HEK293 (cell line): ENCODE results near the gene GTPBP1.

Experiments used
- CTCF ChIA-PET: fragments of 350-600 bp; formaldehyde crosslinking; extraction: SDS; loops from one replicate; lab custom pipeline; 2021; ENCODE audit warnings: antibody characterized with exemption; lab: Yijun Ruan, JAX
- POLR2A ChIA-PET: fragments of 300-600 bp; formaldehyde crosslinking; extraction: SDS; loops from one replicate; lab custom pipeline; 2020; ENCODE audit warnings: antibody characterized with exemption, inconsistent platforms; lab: Yijun Ruan, JAX
- H3K27ac ChIP-seq: fragments of 200-500 bp; sonication (Bioruptor generic); 2 replicates; pipeline ENCODE4 v1.5.1; 2014; ENCODE audit warnings: low read depth, low read length, control low read depth, inconsistent platforms; ENCODE audit errors: extremely low read depth
- H3K36me3 ChIP-seq, 2 experiments: fragments of 200-500 bp in 1 of 2; sonication (Bioruptor generic) in 1 of 2; 1 replicate in 1 of 2; 2 replicates in 1 of 2; pipeline ENCODE4 v1.5.1; 2014 to 2017; ENCODE audit warnings: inconsistent platforms in 2 of 2, low read length in 2 of 2; ENCODE audit not compliant: control insufficient read depth in 2 of 2, insufficient read depth in 1 of 2
- H3K4me1 ChIP-seq: fragments of 200-500 bp; sonication (Bioruptor generic); 2 replicates; pipeline ENCODE4 v1.5.1; 2014; ENCODE audit warnings: mild to moderate bottlenecking, low read length, inconsistent platforms; ENCODE audit not compliant: control insufficient read depth, insufficient read depth
- H3K4me3 ChIP-seq: 2 replicates; pipeline ENCODE4 v1.5.1; 2011; ENCODE audit warnings: low read depth, mild to moderate bottlenecking, control low read depth, low read length, moderate library complexity
- H3K9me3 ChIP-seq: fragments of 200-500 bp; sonication (Bioruptor generic); 2 replicates; pipeline ENCODE4 v1.5.1; 2014; ENCODE audit warnings: low read depth, low read length, inconsistent platforms; ENCODE audit not compliant: control insufficient read depth, insufficient read depth
- BCL11B ChIP-seq: fragments of 450-650 bp; formaldehyde crosslinking; IDR thresholded peaks from 2 replicates; pipeline ENCODE4 v1.5.1; 2016; ENCODE audit warnings: low read depth, missing biosample characterization, missing genetic modification characterization
- HOXD13 ChIP-seq: sonication (generic); formaldehyde crosslinking; IDR thresholded peaks from 2 replicates; pipeline ENCODE4 v1.8.0; 2022; ENCODE audit warnings: missing genetic modification reagents, borderline replicate concordance
- IKZF3 ChIP-seq: fragments of 450-650 bp; IDR thresholded peaks from 2 replicates; pipeline ENCODE4 v1.5.0; 2018; ENCODE audit warnings: missing biosample characterization, mild to moderate bottlenecking, missing genetic modification characterization, moderate library complexity
- KLF1 ChIP-seq: fragments of 450-650 bp; formaldehyde crosslinking; IDR thresholded peaks from 2 replicates; pipeline ENCODE4 v1.5.1; 2016; ENCODE audit warnings: missing biosample characterization, missing genetic modification characterization
- MEIS1 ChIP-seq: sonication (generic); formaldehyde crosslinking; IDR thresholded peaks from 2 replicates; pipeline ENCODE4 v1.8.1; 2022; ENCODE audit warnings: missing genetic modification reagents, mild to moderate bottlenecking, borderline replicate concordance
- SP2 ChIP-seq: fragments of 450-650 bp; formaldehyde crosslinking; IDR thresholded peaks from 2 replicates; pipeline ENCODE4 v1.5.1; 2016; ENCODE audit warnings: missing biosample characterization, missing genetic modification characterization
- ZBTB20 ChIP-seq: fragments of 450-650 bp; formaldehyde crosslinking; IDR thresholded peaks from 2 replicates; pipeline ENCODE4 v1.5.1; 2016; ENCODE audit warnings: missing biosample characterization, missing genetic modification characterization
- ZNF202 ChIP-seq: fragments of 450-650 bp; formaldehyde crosslinking; IDR thresholded peaks from 2 replicates; pipeline ENCODE4 v1.5.1; 2016; ENCODE audit warnings: missing biosample characterization, missing genetic modification characterization, borderline replicate concordance
- ZNF223 ChIP-seq: fragments of 450-650 bp; formaldehyde crosslinking; IDR thresholded peaks from 2 replicates; pipeline ENCODE4 v1.5.1; 2016; ENCODE audit warnings: missing biosample characterization, missing genetic modification characterization
- ZNF280D ChIP-seq: fragments of 450-650 bp; formaldehyde crosslinking; IDR thresholded peaks from 2 replicates; pipeline ENCODE4 v1.5.1; 2016; ENCODE audit warnings: missing biosample characterization, missing genetic modification characterization
- TF ChIP-seq, protein P1 (sequence below): fragments of 450-650 bp; formaldehyde crosslinking; IDR thresholded peaks from 2 replicates; pipeline ENCODE4 v1.5.1; 2016; ENCODE audit warnings: missing biosample characterization, missing genetic modification characterization
- TF ChIP-seq, protein P2 (sequence below): fragments of 450-650 bp; formaldehyde crosslinking; conservative IDR thresholded peaks from 2 replicates; pipeline ENCODE4 v1.5.1; 2016; ENCODE audit warnings: low read depth, missing biosample characterization, missing genetic modification characterization
- TF ChIP-seq, protein P3 (sequence below): fragments of 450-650 bp; formaldehyde crosslinking; IDR thresholded peaks from 2 replicates; pipeline ENCODE4 v1.5.1; 2016; ENCODE audit warnings: missing biosample characterization, missing genetic modification characterization

The GTPBP1 gene

DNA sequence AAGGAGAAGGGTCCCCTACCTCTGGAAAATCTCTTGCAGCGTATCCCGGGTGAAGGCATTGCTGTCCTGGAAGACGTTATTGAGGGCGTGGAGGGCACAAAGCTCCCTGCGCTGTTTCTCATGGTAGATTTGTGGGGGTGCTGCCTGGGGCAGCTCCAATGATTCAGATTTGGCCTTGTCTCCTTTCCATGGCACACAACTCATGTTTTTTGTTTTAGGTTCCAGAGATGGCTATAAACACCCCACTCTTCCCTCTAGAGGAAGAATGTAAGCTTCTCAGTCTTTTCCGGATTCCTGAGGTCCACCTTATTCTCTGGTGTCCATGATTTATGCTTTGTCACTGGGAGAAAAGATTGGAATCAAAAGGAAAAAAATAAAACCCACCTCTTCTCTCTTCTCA, 6.0 kb upstream of the GTPBP1 start:
- CTCF ChIA-PET, result interaction anchor here (0.5 to 2.9 kb wide), 4 partner anchors 18 to 746 kb away, joined by 3 to 20 read pairs (median 4); partner anchors contain the start of genes C22orf23, POLR2F and TOMM22

More for the DNA sequence above, 6.0 kb upstream of the GTPBP1 start:
- H3K4me3 ChIP-seq, result peak overlapping the region; percentile 76
- H3K4me1 ChIP-seq, result peaks cover 5% of the 10 kb centered on the region; the same call in 1 of the 2 replicates
- peak overlapping the region; percentile 93 for H3K27ac ChIP-seq
- TF ChIP-seq SP2 (tag by site-specific recombination), result no peak
- TF ChIP-seq, protein P1, sequence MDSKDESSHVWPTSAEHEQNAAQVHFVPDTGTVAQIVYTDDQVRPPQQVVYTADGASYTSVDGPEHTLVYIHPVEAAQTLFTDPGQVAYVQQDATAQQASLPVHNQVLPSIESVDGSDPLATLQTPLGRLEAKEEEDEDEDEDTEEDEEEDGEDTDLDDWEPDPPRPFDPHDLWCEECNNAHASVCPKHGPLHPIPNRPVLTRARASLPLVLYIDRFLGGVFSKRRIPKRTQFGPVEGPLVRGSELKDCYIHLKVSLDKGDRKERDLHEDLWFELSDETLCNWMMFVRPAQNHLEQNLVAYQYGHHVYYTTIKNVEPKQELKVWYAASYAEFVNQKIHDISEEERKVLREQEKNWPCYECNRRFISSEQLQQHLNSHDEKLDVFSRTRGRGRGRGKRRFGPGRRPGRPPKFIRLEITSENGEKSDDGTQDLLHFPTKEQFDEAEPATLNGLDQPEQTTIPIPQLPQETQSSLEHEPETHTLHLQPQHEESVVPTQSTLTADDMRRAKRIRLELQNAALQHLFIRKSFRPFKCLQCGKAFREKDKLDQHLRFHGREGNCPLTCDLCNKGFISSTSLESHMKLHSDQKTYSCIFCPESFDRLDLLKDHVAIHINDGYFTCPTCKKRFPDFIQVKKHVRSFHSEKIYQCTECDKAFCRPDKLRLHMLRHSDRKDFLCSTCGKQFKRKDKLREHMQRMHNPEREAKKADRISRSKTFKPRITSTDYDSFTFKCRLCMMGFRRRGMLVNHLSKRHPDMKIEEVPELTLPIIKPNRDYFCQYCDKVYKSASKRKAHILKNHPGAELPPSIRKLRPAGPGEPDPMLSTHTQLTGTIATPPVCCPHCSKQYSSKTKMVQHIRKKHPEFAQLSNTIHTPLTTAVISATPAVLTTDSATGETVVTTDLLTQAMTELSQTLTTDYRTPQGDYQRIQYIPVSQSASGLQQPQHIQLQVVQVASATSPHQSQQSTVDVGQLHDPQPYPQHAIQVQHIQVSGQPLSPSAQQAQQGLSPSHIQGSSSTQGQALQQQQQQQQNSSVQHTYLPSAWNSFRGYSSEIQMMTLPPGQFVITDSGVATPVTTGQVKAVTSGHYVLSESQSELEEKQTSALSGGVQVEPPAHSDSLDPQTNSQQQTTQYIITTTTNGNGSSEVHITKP (tag by site-specific recombination), result 0 out of 2 replicates have a peak, but pooled peaks have one; percentile 12
- TF ChIP-seq ZNF202 (tag by site-specific recombination), result no peak
- TF ChIP-seq KLF1 (tag by site-specific recombination), result no peak
- TF ChIP-seq, protein P2, sequence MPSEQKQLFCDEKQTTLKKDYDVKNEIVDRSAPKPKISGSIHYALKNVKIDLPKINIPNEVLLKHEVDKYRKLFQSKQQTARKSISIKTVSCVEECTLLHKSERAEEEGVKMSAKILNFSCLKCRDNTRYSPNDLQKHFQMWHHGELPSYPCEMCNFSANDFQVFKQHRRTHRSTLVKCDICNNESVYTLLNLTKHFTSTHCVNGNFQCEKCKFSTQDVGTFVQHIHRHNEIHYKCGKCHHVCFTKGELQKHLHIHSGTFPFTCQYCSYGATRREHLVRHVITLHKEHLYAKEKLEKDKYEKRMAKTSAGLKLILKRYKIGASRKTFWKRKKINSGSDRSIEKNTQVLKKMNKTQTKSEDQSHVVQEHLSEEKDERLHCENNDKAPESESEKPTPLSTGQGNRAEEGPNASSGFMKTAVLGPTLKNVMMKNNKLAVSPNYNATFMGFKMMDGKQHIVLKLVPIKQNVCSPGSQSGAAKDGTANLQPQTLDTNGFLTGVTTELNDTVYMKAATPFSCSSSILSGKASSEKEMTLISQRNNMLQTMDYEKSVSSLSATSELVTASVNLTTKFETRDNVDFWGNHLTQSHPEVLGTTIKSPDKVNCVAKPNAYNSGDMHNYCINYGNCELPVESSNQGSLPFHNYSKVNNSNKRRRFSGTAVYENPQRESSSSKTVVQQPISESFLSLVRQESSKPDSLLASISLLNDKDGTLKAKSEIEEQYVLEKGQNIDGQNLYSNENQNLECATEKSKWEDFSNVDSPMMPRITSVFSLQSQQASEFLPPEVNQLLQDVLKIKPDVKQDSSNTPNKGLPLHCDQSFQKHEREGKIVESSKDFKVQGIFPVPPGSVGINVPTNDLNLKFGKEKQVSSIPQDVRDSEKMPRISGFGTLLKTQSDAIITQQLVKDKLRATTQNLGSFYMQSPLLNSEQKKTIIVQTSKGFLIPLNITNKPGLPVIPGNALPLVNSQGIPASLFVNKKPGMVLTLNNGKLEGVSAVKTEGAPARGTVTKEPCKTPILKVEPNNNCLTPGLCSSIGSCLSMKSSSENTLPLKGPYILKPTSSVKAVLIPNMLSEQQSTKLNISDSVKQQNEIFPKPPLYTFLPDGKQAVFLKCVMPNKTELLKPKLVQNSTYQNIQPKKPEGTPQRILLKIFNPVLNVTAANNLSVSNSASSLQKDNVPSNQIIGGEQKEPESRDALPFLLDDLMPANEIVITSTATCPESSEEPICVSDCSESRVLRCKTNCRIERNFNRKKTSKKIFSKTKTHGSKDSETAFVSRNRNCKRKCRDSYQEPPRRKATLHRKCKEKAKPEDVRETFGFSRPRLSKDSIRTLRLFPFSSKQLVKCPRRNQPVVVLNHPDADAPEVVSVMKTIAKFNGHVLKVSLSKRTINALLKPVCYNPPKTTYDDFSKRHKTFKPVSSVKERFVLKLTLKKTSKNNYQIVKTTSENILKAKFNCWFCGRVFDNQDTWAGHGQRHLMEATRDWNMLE (tag by site-specific recombination), result no peak
- 0 out of 2 replicates have a peak, but pooled peaks have one; percentile 17 for TF ChIP-seq IKZF3 (tag by site-specific recombination)
- TF ChIP-seq ZBTB20 (tag by site-specific recombination), result peak; percentile 23; the same call in 1 of the 2 replicates
- TF ChIP-seq MEIS1 (CRISPR knock-in tag), result no peak
- TF ChIP-seq ZNF223 (tag by site-specific recombination), result no peak
- TF ChIP-seq HOXD13 (CRISPR knock-in tag), result no peak
- no peak for TF ChIP-seq BCL11B
- TF ChIP-seq, protein P3, sequence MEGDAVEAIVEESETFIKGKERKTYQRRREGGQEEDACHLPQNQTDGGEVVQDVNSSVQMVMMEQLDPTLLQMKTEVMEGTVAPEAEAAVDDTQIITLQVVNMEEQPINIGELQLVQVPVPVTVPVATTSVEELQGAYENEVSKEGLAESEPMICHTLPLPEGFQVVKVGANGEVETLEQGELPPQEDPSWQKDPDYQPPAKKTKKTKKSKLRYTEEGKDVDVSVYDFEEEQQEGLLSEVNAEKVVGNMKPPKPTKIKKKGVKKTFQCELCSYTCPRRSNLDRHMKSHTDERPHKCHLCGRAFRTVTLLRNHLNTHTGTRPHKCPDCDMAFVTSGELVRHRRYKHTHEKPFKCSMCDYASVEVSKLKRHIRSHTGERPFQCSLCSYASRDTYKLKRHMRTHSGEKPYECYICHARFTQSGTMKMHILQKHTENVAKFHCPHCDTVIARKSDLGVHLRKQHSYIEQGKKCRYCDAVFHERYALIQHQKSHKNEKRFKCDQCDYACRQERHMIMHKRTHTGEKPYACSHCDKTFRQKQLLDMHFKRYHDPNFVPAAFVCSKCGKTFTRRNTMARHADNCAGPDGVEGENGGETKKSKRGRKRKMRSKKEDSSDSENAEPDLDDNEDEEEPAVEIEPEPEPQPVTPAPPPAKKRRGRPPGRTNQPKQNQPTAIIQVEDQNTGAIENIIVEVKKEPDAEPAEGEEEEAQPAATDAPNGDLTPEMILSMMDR (tag by site-specific recombination), result 0 out of 2 replicates have a peak, but pooled peaks have one; percentile 21
- TF ChIP-seq ZNF280D (tag by site-specific recombination), result no peak
- H3K9me3 ChIP-seq, result no peaks in the 10 kb centered on the region
- POLR2A ChIA-PET, result interaction anchor here (1.0 to 8.0 kb wide), 3 partner anchors 10 to 301 kb away, joined by 3 to 60 read pairs (median 10); partner anchors contain the start of gene TOMM22
- H3K36me3 ChIP-seq, result peaks cover 4 to 33% of the 10 kb centered on the region in 2 experiments; a peak in 2 of 3 replicates
